GM21423 (cell line): Measurements from ENCODE around the gene JUND.

Source experiments
- ATAC-seq: cut with Tn5 transposase; IDR thresholded peaks from one replicate; pipeline ENCODE4 v1.9.1; 2021; ENCODE audit warnings: mild to moderate bottlenecking, moderate library complexity; ENCODE audit not compliant: unreplicated experiment

Gene JUND

GRCh38 chr19:18271433-18271841 lies 10.0 kb downstream of the JUND start:
- no peak for ATAC-seq

- no peak for ATAC-seq
These were observed 11.1 kb downstream of the JUND start for GRCh38 chr19:18270326-18270725.

- ATAC-seq = no peak
These were observed 12.2 kb downstream of the JUND start for GRCh38 chr19:18269070-18269723.

GRCh38 chr19:18266771-18267686 lies 14.4 kb downstream of the JUND start:
- ATAC-seq = no peak

GRCh38 chr19:18265582-18265981 lies 15.8 kb downstream of the JUND start:
- no peak for ATAC-seq

- ATAC-seq = no peak
These were observed 16.4 kb downstream of the JUND start for GRCh38 chr19:18264971-18265540.

GRCh38 chr19:18264137-18264854 lies 17.1 kb downstream of the JUND start:
- no peak for ATAC-seq

GRCh38 chr19:18263324-18264136 lies 17.9 kb downstream of the JUND start:
- ATAC-seq = no peak

GRCh38 chr19:18262917-18263316 lies 18.5 kb downstream of the JUND start:
- ATAC-seq = no peak

- no peak for ATAC-seq
These were observed 19.3 kb downstream of the JUND start for GRCh38 chr19:18262144-18262543.

- ATAC-seq = no peak
These were observed 19.9 kb downstream of the JUND start for GRCh38 chr19:18261474-18261873.

- no peak for ATAC-seq
These were observed 21.5 kb downstream of the JUND start for GRCh38 chr19:18259893-18260292.

- no peak for ATAC-seq
These were observed 23.6 kb downstream of the JUND start for GRCh38 chr19:18257503-18258470.

GRCh38 chr19:18254546-18255503 lies 26.6 kb downstream of the JUND start:
- no peak for ATAC-seq

GRCh38 chr19:18253716-18254115 lies 27.7 kb downstream of the JUND start:
- no peak for ATAC-seq

- ATAC-seq = no peak
These were observed 28.3 kb downstream of the JUND start for GRCh38 chr19:18253130-18253529.

- no peak for ATAC-seq
These were observed 29.1 kb downstream of the JUND start for GRCh38 chr19:18252370-18252717.
